H1 (cell line): ENCODE results near the gene DBX1. TPM values are rescaled to one million over a fixed set of nuclear protein-coding genes. Genes with fewer than 3 reads are reported as not detected.

Experiments
- CTCF ChIA-PET: fragments of 300-600 bp; sonication (Branson Sonifier 250); formaldehyde crosslinking; loops from one replicate; lab custom pipeline; 2021; ENCODE audit not compliant: partially characterized antibody; lab: Charles Lee
- POLR2A ChIA-PET: fragments of 300-600 bp; sonication (Branson Sonifier 250); formaldehyde crosslinking; loops from one replicate; lab custom pipeline; 2021; ENCODE audit warnings: inconsistent platforms; ENCODE audit not compliant: partially characterized antibody; lab: Charles Lee
- DNase-seq, 2 experiments: peaks; one replicate each; pipeline versions ENCODE4 v3.0.0 to v3.0.0-alpha.2; 2010 to 2022; ENCODE audit warnings: low spot score in 2 of 2, low read depth in 1 of 2, mixed read lengths in 1 of 2
- FAIRE-seq: peaks from 2 replicates; lab custom pipeline; 2011; peaks lifted over from hg19 to GRCh38; lab: Jason Lieb, UNC
- H2AFZ ChIP-seq: 2 replicates; pipeline ENCODE4 v1.8.1; 2012; ENCODE audit warnings: low read length, inconsistent platforms
- H2AK5ac ChIP-seq: 2 replicates; pipeline ENCODE4 v1.6.1; 2013; ENCODE audit warnings: low read depth, low read length
- H2BK120ac ChIP-seq: replicated peaks from 2 replicates; pipeline ENCODE3; 2013; ENCODE audit warnings: low read depth, low read length, inconsistent platforms
- H2BK12ac ChIP-seq: 2 replicates; pipeline ENCODE4 v1.6.1; 2013; ENCODE audit warnings: low read depth, low read length
- H2BK15ac ChIP-seq: 2 replicates; pipeline ENCODE4 v1.6.1; 2013; ENCODE audit warnings: low read length
- H2BK20ac ChIP-seq: 2 replicates; pipeline ENCODE4 v1.6.1; 2013; ENCODE audit warnings: low read length
- H2BK5ac ChIP-seq: 2 replicates; pipeline ENCODE4 v1.6.1; 2013; ENCODE audit warnings: low read depth, low read length
- H3K14ac ChIP-seq: 2 replicates; pipeline ENCODE4 v1.6.1; 2013; ENCODE audit warnings: inconsistent platforms; ENCODE audit not compliant: insufficient read length
- H3K18ac ChIP-seq: 2 replicates; pipeline ENCODE4 v1.6.1; 2013; ENCODE audit warnings: low read length; ENCODE audit errors: extremely low read depth
- H3K23ac ChIP-seq: 2 replicates; pipeline ENCODE4 v1.6.1; 2013; ENCODE audit warnings: inconsistent platforms; ENCODE audit not compliant: insufficient read length
- H3K23me2 ChIP-seq: 2 replicates; pipeline ENCODE4 v1.6.1; 2013; ENCODE audit warnings: low read depth, low read length
- H3K27ac ChIP-seq: 2 replicates; pipeline ENCODE4 v1.6.1; 2011; ENCODE audit warnings: low read depth, low read length, inconsistent platforms
- H3K27me3 ChIP-seq, 4 experiments: replicated peaks in 1 of 4; 1 replicate in 1 of 4; 2 replicates in 3 of 4; pipeline versions ENCODE4 v1.6.1 to v1.8.1; 2011 to 2013; ENCODE audit warnings: low read length in 3 of 4, mild to moderate bottlenecking in 3 of 4, inconsistent platforms in 2 of 4, mixed read lengths in 2 of 4, moderate library complexity in 1 of 4; ENCODE audit not compliant: control insufficient read depth in 3 of 4, insufficient read depth in 3 of 4; ENCODE audit errors: extremely low read depth in 1 of 4
- H3K36me3 ChIP-seq, 4 experiments: 2 replicates each; pipeline versions ENCODE4 v1.6.1 to v1.8.1; 2011 to 2013; ENCODE audit warnings: mild to moderate bottlenecking in 4 of 4, low read length in 3 of 4, moderate library complexity in 2 of 4, control low read depth in 1 of 4, inconsistent platforms in 1 of 4; ENCODE audit not compliant: insufficient read depth in 4 of 4, control insufficient read depth in 2 of 4
- H3K4ac ChIP-seq: replicated peaks from 2 replicates; pipeline ENCODE3; 2013; ENCODE audit warnings: low read length, low read depth, mixed read lengths, inconsistent platforms; ENCODE audit not compliant: insufficient read length
- H3K4me1 ChIP-seq, 4 experiments: replicated peaks in 1 of 4; 1 replicate in 1 of 4; 2 replicates in 3 of 4; pipeline versions ENCODE4 v1.6.1 to v1.8.1; 2011 to 2013; ENCODE audit warnings: low read length in 3 of 4, inconsistent platforms in 2 of 4, mixed read lengths in 1 of 4; ENCODE audit not compliant: insufficient read depth in 4 of 4, control insufficient read depth in 3 of 4
- H3K4me2 ChIP-seq, 2 experiments: 2 replicates each; pipeline versions ENCODE4 v1.6.1 to v1.8.1; 2011 to 2013; ENCODE audit warnings: low read depth in 2 of 2, low read length in 2 of 2, control low read depth in 1 of 2, inconsistent platforms in 1 of 2, mild to moderate bottlenecking in 1 of 2; ENCODE audit not compliant: insufficient read depth in 1 of 2
- H3K4me3 ChIP-seq, 4 experiments: fragments of 200-600, 300-600 bp in 1 of 4; sonication (generic), shearing (Covaris generic), sonication (Bioruptor Twin) in 1 of 4; 2 replicates each; pipeline versions ENCODE4 v1.5.1 to v1.8.1; 2011 to 2016; ENCODE audit warnings: low read length in 4 of 4, low read depth in 3 of 4, control low read depth in 2 of 4, inconsistent platforms in 2 of 4, mild to moderate bottlenecking in 2 of 4, mixed read lengths in 1 of 4, moderate library complexity in 1 of 4; ENCODE audit not compliant: insufficient read depth in 2 of 4; ENCODE audit errors: extremely low read depth in 1 of 4
- H3K56ac ChIP-seq: replicated peaks from 2 replicates; pipeline ENCODE3; 2013; ENCODE audit warnings: low read depth, mild to moderate bottlenecking, mixed read lengths, low read length, inconsistent platforms; ENCODE audit not compliant: insufficient read length
- H3K79me1 ChIP-seq: 2 replicates; pipeline ENCODE4 v1.6.1; 2013; ENCODE audit warnings: low read depth, low read length, control low read depth
- H3K79me2 ChIP-seq, 2 experiments: 2 replicates each; pipeline versions ENCODE4 v1.6.1 to v1.8.1; 2012 to 2013; ENCODE audit warnings: low read length in 2 of 2, mild to moderate bottlenecking in 2 of 2, inconsistent platforms in 1 of 2; ENCODE audit not compliant: insufficient read depth in 2 of 2, control insufficient read depth in 1 of 2
- H3K9ac ChIP-seq, 4 experiments: replicated peaks in 1 of 4; 1 replicate in 1 of 4; 2 replicates in 3 of 4; pipeline versions ENCODE4 v1.6.1 to v1.8.1; 2011 to 2013; ENCODE audit warnings: low read depth in 3 of 4, low read length in 3 of 4, control low read depth in 2 of 4, mild to moderate bottlenecking in 2 of 4, moderate library complexity in 2 of 4, inconsistent platforms in 1 of 4; ENCODE audit errors: extremely low read depth in 1 of 4
- H3K9me3 ChIP-seq, 2 experiments: 2 replicates each; pipeline versions ENCODE4 v1.6.1 to v1.8.1; 2012 to 2013; ENCODE audit warnings: mild to moderate bottlenecking in 2 of 2, moderate library complexity in 2 of 2, control low read depth in 1 of 2, inconsistent platforms in 1 of 2, low read depth in 1 of 2, low read length in 1 of 2, mixed read lengths in 1 of 2; ENCODE audit not compliant: insufficient read depth in 2 of 2
- H4K20me1 ChIP-seq, 2 experiments: replicated peaks in 1 of 2; 2 replicates each; pipeline versions ENCODE3 to v1.8.1; 2011 to 2013; ENCODE audit warnings: inconsistent platforms in 2 of 2, low read length in 2 of 2, mild to moderate bottlenecking in 1 of 2; ENCODE audit not compliant: insufficient read depth in 2 of 2, control insufficient read depth in 1 of 2
- H4K5ac ChIP-seq: 2 replicates; pipeline ENCODE4 v1.6.1; 2013; ENCODE audit warnings: low read length, low read depth, mixed read lengths, inconsistent platforms; ENCODE audit not compliant: insufficient read length
- H4K8ac ChIP-seq: 2 replicates; pipeline ENCODE4 v1.8.0; 2013; ENCODE audit warnings: mild to moderate bottlenecking, moderate library complexity, low read length, inconsistent platforms; ENCODE audit not compliant: insufficient read depth; ENCODE audit errors: extremely low read depth
- H4K91ac ChIP-seq: replicated peaks from 2 replicates; pipeline ENCODE3; 2013; ENCODE audit warnings: low read length, mixed read lengths, inconsistent platforms; ENCODE audit not compliant: insufficient read length
- ASH2L ChIP-seq: fragments of 200-600, 300-600 bp; sonication (generic); IDR thresholded peaks from one replicate; pipeline ENCODE4 v1.7.1; 2017; ENCODE audit warnings: low read length
- CBX5 ChIP-seq: fragments of 300-800, 300-1000 bp; sonication (generic); IDR thresholded peaks from 2 replicates; pipeline ENCODE4 v1.7.1; 2016; ENCODE audit warnings: antibody characterized with exemption, low read length, low read depth
- CEBPB ChIP-seq: IDR thresholded peaks from 2 replicates; pipeline ENCODE4 v1.6.1; 2012; ENCODE audit warnings: low read depth, low read length
- EP300 ChIP-seq, 2 experiments: IDR thresholded peaks; 1 replicate in 1 of 2; 2 replicates in 1 of 2; pipeline ENCODE4 v1.6.1; 2011 to 2012; ENCODE audit warnings: low read depth in 2 of 2, low read length in 2 of 2, mild to moderate bottlenecking in 2 of 2, borderline replicate concordance in 1 of 2, inconsistent platforms in 1 of 2, moderate library complexity in 1 of 2
- JUND ChIP-seq: IDR thresholded peaks from 2 replicates; pipeline ENCODE4 v1.6.1; 2011; ENCODE audit warnings: mild to moderate bottlenecking, improper control_type of control experiment, low read length
- MAFK ChIP-seq: IDR thresholded peaks from 2 replicates; pipeline ENCODE4 v1.6.1; 2012; ENCODE audit warnings: low read depth, mild to moderate bottlenecking, improper control_type of control experiment, low read length
- PHF8 ChIP-seq: fragments of 200-600 bp; sonication (generic); conservative IDR thresholded peaks from 2 replicates; pipeline ENCODE4 v1.7.1; 2012; ENCODE audit warnings: low read depth, mild to moderate bottlenecking, inconsistent platforms, low read length, moderate library complexity
- POLR2AphosphoS5 ChIP-seq: IDR thresholded peaks from 2 replicates; pipeline ENCODE4 v1.6.1; 2011; ENCODE audit warnings: low read depth, low read length
- RBBP5 ChIP-seq: IDR thresholded peaks from 2 replicates; pipeline ENCODE4 v1.7.1; 2012; ENCODE audit warnings: low read depth, mild to moderate bottlenecking, inconsistent platforms, low read length, moderate library complexity, borderline replicate concordance
- SIN3A ChIP-seq, 2 experiments: IDR thresholded peaks in 1 of 2; conservative IDR thresholded peaks in 1 of 2; 2 replicates each; pipeline ENCODE4 v1.6.1; 2011 to 2012; ENCODE audit warnings: low read length in 2 of 2, improper control_type of control experiment in 1 of 2, low read depth in 1 of 2, mild to moderate bottlenecking in 1 of 2
- SIRT6 ChIP-seq: IDR thresholded peaks from one replicate; pipeline ENCODE4 v1.7.1; 2012; ENCODE audit warnings: low read length, inconsistent platforms
- TAF1 ChIP-seq: IDR thresholded peaks from 2 replicates; pipeline ENCODE4 v1.6.1; 2011; ENCODE audit warnings: mild to moderate bottlenecking, low read depth, low read length
- TCF12 ChIP-seq: IDR thresholded peaks from 2 replicates; pipeline ENCODE4 v1.6.1; 2011; ENCODE audit warnings: low read depth, mild to moderate bottlenecking, low read length
- TEAD4 ChIP-seq: IDR thresholded peaks from 2 replicates; pipeline ENCODE4 v1.6.1; 2012; ENCODE audit warnings: low read depth, low read length, inconsistent platforms, mixed read lengths
- WGBS, 2 experiments: shearing (Covaris generic) in 1 of 2; methylation state at CpG; one replicate each; pipeline versions ENCODE4 v1.1.6 to v1.1.7; 2013 to 2015; ENCODE audit warnings: low lambda C conversion rate in 2 of 2, mixed read lengths in 2 of 2, inconsistent platforms in 1 of 2, low coverage in 1 of 2, missing lambda C conversion rate in 1 of 2; ENCODE audit not compliant: insufficient replicate concordance in 2 of 2, insufficient coverage in 1 of 2, insufficient read length in 1 of 2; ENCODE audit errors: extremely low coverage in 1 of 2, missing lambda C conversion rate in 1 of 2; 5-methylcytosine and 5-hydroxymethylcytosine counted together
- polyA plus RNA-seq, 7 experiments: library from polyadenylated mRNA; depleted of rRNA in 3 of 7; stranded (reverse) in 5 of 7; unstranded in 2 of 7; fragments of >200 nt in 5 of 7; fragments of 200-250 nt in 2 of 7; gene quantifications; 1 replicate in 5 of 7; 2 replicates in 1 of 7; 4 replicates in 1 of 7; pipeline versions ENCODE4 v1.2.1 to v1.2.3, GENCODE V29; 2011 to 2013; ENCODE audit warnings: missing spikeins in 2 of 7, mixed read lengths in 2 of 7
- total RNA-seq: library from RNA; stranded (reverse); fragmentation: NEBNext Ultra II Directional; extraction: Animal tissue kit (Norgen Biotek cat#: 25700); gene quantifications from 2 replicates; pipeline ENCODE4 v1.2.1, GENCODE V29; 2021

Gene DBX1
- total and polyA plus RNA-seq, 2 of the 8 experiments (the other 6 are each of a cell fraction or from before 2014, with no cell fraction given) = not detected

- H2BK120ac ChIP-seq = no peak overlapping the region
- no peak for DNase-seq
- CTCF ChIA-PET = interaction anchor here (0.7 to 5.4 kb wide), 16 partner anchors 11 to 203 kb away, joined by 3 to 24 read pairs (median 4); no protein-coding TSS in a partner anchor
- H3K79me2 ChIP-seq = no peaks in the 10 kb centered on the region
- H3K18ac ChIP-seq = no peak overlapping the region
- H3K4me2 ChIP-seq = no peak overlapping the region
- no peak overlapping the region for H4K5ac ChIP-seq
- no peak overlapping the region for H3K9ac ChIP-seq
- H3K4me3 ChIP-seq = no peak overlapping the region
- no peak overlapping the region for H4K91ac ChIP-seq
- no peaks in the 10 kb centered on the region for H3K9me3 ChIP-seq
- no peak overlapping the region for H2AFZ ChIP-seq
- no peak overlapping the region for H2BK5ac ChIP-seq
- FAIRE-seq = no peak
- H4K20me1 ChIP-seq = peaks cover 2 to 5% of the 10 kb centered on the region in 2 experiments
- no peak overlapping the region for H3K27ac ChIP-seq
- H3K4ac ChIP-seq = no peak overlapping the region
- H3K79me1 ChIP-seq = no peaks in the 10 kb centered on the region; the same call in 1 of the 2 replicates
- H3K27me3 ChIP-seq = no peaks in the 10 kb centered on the region
- H3K14ac ChIP-seq = no peak overlapping the region
- H2BK15ac ChIP-seq = no peak overlapping the region
- H2BK12ac ChIP-seq = no peak overlapping the region
- H3K56ac ChIP-seq = no peak overlapping the region
- no peak overlapping the region for H2AK5ac ChIP-seq
- H3K36me3 ChIP-seq = peaks cover 25 to 63% (median 54%) of the 10 kb centered on the region in 4 experiments
- POLR2A ChIA-PET = no interaction called here
- H3K4me1 ChIP-seq = no peaks in the 10 kb centered on the region
- no peak overlapping the region for H2BK20ac ChIP-seq
- H3K23ac ChIP-seq = no peak overlapping the region
- H3K23me2 ChIP-seq = no peaks in the 10 kb centered on the region
- 94% methylated on average over 9 of the region's 9 CpGs; no CpG with 5 or more reads in 1 of the 2 experiments for WGBS, 2 experiments
- no peak overlapping the region for H4K8ac ChIP-seq
- TF ChIP-seq TCF12 (no peak), TAF1 (no peak), ASH2L (no peak), SIRT6 (no peak), MAFK (no peak), RBBP5 (no peak), CBX5 (no peak), CEBPB (no peak), SIN3A (conservative IDR thresholded peaks at IDR 0.05 in 1 of 2, IDR thresholded peaks at IDR 0.05 in 1 of 2; ENCODE audit: low read depth in 1 of 2, low read length in 2 of 2) (no peak), JUND (no peak), POLR2AphosphoS5 (no peak), PHF8 (no peak), TEAD4 (no peak), EP300 (IDR thresholded peaks at IDR 0.05; ENCODE audit: borderline replicate concordance in 1 of 2, low read depth in 2 of 2, low read length in 2 of 2) (no peak)
These were observed 50.4 kb downstream of the DBX1 start for GRCh38 chr11:20109731-20110445.
